HG03439 (cell line): ENCODE data around the gene HSBP1L1.

ENCODE experiments used
- ATAC-seq: cut with Tn5 transposase; IDR thresholded peaks from one replicate; pipeline ENCODE4 v1.9.1; 2021; ENCODE audit warnings: mild to moderate bottlenecking, moderate library complexity; ENCODE audit not compliant: unreplicated experiment

Gene HSBP1L1

DNA sequence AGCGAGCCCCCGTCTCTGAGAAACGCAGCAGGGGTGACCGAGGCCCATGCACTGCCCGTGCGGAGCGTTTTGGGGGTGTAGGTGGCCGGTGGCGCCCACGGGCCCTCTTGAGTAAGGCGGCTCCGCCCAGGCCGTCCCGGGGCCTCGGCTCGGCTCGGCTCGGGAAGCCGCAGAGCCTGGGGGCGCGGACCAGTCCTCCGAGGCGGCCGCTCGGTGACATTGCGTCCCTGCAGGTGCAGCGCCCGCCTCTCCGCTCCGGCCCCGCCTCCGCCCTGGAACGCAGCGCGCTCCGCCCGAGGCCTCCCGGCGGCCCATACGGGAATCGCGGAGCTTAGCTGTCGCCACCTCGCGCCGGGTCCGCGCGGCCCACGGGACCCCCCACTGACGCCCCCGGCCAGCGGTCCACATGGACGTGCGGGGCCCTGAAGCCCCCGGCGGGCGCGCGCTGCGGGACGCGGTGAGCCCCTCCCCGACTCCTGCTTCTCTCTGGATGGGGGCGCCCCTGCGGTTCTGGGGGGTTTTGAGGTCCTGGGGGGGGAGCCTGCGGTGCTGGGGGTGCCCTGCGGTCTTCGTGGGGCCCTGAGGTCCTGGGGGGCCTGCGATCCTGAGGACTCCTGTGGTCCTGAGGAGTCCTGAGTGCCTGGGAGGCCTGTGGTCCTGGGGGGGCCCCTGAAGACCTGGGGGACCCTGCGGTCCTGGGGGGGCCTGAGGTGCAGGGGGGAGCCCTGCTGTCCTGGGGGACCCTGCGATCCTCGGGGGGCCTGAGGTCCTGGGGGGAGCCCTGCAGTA lies at the start of gene HSBP1L1:
TSS of gene HSBP1L1 (plus strand) at position 314 of the 789 bp plus-strand sequence. CDS start at position 407, 93 bp downstream.
- no peak for ATAC-seq

- no peak for ATAC-seq
Observed at GRCh38 chr18:79915161-79916127, 49.0 kb upstream of the HSBP1L1 start.

- no peak for ATAC-seq
Observed at GRCh38 chr18:79916128-79916494, 48.3 kb upstream of the HSBP1L1 start.

GRCh38 chr18:79916546-79917168 lies 47.8 kb upstream of the HSBP1L1 start:
- no peak for ATAC-seq

DNA sequence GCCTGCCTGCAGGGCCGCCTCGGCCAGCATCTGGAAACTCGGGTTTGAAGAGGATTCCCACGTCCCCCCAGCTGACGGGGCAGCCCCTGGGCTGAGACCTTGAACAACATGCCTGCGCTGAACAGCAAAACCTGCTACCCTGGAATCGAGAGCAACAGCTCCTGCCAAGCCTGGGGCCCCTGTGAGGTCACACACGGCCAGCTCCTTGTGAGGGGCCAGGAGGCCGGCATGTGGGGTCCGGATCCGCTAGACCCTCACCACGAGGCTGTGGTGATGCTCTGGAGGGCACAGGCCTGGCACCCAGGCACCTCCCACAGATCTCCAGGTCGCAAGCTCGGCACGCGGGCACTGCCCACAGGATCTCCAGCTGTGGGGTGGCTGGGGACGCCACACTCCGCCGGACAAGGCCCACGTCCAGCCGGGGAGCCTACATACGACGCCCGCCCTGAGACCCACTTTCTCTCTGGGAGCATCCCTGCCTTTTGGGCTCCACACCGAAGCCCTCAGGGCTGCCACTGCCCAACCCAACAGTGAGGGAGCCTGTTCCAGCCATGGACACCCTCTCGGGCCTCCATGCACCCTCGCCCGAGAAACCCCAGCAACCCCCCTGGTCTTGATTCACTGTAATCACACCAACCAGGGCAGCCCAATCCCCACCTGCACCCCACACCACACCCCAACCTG lies 47.1 kb upstream of the HSBP1L1 start:
- no peak for ATAC-seq

DNA sequence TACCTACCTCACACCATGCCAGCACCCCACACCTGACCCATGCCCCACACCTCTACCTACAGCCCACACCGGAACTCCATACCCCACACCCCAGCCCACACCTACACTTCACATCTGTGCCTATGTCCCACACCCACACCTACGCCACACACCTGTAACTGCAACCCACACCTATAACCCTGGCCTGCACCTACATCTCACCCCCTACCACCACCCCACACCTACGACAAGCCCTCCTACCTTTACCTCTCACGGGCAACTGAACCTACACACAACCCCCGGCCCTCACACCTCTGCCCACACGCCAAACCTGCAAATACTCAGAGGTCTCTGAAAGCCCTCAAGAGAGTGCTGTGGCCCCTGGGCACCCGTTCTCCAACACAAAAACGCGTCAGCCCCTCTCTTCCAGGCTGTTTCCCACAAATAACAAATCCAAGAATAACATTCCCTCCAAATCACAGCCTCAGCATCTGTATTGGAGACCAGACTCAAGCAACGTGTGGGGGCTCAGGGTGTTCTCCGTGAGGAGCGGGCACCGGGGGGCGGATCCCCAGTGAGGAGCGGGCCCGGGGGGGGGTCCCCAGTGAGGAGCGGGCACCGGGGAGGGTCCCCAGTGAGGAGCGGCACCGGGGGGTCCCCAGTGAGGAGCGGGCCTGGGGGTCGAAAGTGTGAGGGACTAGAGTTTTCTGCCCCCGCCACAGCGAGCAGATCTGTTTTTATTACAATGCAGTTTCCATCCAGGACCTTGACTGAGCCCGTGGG lies 46.4 kb upstream of the HSBP1L1 start:
- ATAC-seq: no peak

DNA sequence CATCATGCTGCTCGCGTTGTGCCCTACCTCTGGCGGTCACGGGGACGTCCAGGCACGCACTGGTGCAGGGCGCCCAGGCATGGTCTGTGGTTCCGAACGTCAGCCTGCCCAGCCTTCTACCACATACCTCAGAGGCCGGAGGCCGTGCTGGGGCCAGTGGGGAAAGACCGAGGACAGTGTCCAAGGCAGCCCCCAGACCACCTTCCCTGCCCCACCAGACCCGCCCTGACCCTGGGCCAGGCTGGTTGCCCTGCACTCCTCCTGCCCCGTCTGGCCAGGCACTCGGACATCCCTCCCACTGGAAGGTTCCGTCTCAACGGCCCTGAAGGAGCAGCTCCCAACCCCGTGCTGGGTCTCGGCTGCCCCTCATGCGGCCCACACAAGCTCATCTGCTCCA lies 45.8 kb upstream of the HSBP1L1 start:
- ATAC-seq: no peak

- no peak for ATAC-seq
Observed at GRCh38 chr18:79919089-79919488, 45.4 kb upstream of the HSBP1L1 start.

- ATAC-seq: no peak
Observed at GRCh38 chr18:79921984-79922965, 42.2 kb upstream of the HSBP1L1 start.

DNA sequence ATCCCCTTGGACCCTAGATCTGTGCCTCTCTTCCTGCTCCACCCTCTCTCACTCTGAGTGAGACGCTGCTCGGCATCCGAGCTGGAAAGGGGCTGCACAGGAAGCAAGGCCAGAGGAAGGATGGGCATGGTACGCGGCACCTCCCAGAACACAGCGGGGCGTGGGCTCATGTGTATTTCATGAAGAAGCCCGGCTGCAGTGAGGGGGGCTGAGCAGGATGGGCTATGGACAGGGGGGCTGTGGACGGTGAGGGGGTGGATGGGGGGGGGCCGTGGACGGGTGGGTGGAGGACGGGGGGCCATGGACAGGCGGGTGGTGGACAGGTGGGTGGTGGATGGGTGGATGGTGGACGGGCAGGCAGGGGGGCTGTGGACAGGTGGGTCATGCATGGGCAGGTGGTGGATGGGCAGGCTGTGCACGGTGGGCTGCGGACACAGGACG lies 41.5 kb upstream of the HSBP1L1 start:
- no peak for ATAC-seq

GRCh38 chr18:79923896-79924585 lies 40.4 kb upstream of the HSBP1L1 start:
- ATAC-seq: no peak

DNA sequence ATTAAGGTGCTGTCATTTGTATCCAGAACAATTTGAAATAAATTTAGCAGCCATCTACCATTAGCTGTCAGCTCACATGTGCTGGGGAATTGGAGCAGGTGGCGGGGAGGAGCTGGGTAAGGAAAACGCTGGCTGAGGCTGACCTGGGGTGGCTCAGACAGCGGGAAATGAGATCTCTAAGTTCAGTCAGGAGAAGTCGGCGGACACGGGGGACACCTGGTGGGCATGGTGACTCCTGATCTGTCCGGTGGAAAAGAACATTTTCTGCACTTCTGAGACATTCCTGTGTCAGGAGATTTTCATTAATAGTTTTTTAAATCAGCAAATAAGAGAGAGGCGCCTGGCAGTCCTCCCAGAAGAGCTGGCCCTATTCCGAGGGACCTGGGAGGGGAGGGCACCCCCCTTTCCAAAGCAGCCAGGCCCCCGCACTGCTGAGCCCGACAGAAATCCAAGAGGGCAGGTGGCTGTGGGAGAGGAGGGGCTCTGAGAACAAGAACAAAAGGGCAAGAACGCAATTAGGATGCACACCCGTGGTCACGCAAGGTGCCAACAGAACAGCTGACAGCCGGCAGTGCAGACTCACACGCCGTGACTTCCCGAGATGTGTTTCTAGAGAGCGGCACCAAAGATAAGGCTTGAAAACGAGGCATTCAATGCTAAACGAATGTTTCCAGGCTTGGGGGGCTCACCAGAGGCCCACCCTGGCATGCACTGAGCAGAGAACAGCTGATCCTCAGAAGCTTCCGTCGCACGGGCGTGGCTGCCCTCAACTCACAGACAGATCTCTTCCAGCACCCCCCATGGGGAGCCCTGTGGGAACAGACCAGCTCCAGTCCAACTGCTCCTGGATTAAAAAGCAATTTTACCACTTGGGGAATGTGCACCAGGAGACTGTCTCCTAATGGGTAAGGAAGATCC lies 39.4 kb upstream of the HSBP1L1 start:
- no peak for ATAC-seq

DNA sequence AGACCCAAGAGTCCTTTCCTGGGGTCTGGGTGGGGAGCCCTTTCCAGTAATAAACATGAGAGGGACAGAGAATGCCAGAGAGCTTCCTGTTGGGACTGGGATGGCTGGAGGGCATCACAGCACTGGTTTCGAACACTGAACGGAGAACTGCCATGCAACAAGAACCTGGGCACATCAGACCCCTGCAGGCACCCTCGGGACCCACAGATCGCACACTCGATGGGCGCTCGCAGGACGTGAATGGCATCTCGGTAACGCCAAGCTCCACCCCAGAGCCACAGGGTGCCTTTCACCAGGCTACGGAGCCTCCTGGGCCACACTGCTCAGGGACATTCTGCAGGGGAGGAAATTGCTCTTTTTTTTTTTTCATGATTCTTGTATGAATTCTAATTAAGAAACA lies 38.1 kb upstream of the HSBP1L1 start:
- ATAC-seq: no peak

DNA sequence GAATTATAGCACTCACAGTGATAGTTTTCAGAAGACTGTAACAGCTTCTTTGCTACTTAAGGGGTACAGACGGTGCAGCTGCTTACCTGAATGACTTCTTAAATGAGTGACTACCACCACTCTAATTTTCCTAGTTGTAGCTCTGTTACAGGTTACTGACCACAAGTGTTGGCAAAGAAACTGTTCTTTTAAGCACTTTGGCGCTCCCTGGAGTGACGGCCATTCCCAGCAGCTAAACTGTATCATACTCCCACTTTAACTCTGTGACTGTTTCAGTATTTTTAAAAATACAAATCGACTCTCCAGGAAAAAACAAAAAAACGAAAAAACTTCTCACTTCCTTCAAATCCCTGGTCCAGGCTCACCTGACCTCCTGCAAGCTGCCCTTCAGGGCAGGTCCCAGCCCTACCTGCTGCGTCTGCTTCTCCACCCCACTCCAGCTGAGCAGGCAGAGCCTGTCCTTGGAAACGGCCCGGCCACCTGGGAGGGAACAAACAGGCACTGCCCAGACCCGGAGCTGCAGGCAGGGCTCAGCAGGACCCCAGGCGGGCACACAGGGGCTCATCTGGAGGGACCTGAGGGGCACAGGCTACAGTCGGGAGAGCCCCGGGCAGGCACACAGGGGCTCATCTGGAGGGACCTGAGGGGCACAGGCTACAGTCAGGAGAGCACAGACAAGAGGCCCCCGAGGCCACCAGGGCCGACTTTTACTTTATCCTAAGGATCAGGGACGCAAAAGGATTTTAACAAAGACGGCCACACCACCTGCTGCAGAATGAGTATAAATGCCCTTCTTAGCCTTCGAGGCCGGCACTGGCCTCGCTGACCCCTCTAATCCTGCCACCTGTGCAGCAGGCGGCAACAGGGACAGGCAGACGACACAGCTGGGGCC lies 37.5 kb upstream of the HSBP1L1 start:
- no peak for ATAC-seq

DNA sequence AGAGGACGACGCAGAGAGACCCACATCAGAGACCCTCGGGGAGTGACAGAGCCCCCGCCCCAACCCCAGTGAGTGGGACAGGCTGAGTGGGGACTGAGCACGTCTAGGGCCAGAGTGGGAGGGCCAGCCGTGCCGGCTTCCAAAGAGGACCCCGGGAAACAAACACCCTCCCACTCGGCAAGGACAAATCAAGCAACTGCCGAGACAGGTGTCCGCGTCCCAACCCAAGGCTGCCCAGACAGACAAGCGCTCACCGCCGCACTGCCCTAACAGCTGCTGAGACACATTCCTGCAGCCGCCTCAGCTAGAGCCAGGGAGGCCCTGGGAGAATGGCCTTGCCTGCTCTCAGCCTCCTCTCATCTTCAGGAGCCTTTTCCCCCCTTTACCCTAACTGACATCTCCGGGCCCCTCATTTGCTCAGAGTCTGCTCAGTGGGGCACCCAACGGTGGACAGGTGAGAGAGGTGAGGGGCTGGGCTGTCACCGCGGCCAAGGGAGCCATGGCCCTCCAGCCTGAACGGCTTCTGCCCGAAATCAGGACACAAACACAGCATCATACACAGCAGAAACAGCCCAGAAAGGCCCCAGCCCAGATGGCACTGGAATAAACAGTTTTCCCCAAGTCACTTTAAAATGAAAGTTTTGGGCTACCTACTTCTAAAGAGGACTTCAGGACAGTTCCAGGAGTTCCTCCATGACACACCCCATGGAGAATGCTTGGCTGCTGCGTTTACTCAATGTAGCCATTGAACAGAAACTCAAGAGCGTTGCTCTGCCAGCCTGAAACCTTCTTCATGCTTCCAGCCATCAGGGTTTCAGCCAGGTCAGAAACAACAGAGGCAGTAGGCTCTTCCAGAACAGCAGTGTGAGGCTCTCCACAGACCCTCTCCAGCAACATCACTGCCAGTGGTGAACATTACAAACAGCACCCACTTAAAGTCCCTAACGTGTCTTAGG lies 36.6 kb upstream of the HSBP1L1 start:
- no peak for ATAC-seq
